AG04450 (cell line): ENCODE data around the gene SPRY1. TPM values are rescaled to one million over a fixed set of nuclear protein-coding genes. Genes with fewer than 3 reads are reported as not detected.

Experiments
- CTCF ChIA-PET: fragments of 300-600, 350-600 bp; formaldehyde crosslinking; extraction: SDS; loops from one replicate; lab custom pipeline; 2022; ENCODE audit warnings: antibody characterized with exemption, inconsistent platforms; lab: Charles Lee
- POLR2A ChIA-PET: fragments of 350-600 bp; formaldehyde crosslinking; extraction: SDS; loops from one replicate; lab custom pipeline; 2021; ENCODE audit warnings: antibody characterized with exemption, inconsistent platforms; lab: Yijun Ruan, JAX
- DNase-seq: peaks from one replicate; pipeline ENCODE4 v3.0.0-alpha.2; 2011; ENCODE audit warnings: low read depth, low spot score
- H3K27ac ChIP-seq: one replicate; pipeline ENCODE4 v1.5.1; 2012; ENCODE audit warnings: low read depth, low read length, control low read depth
- H3K27me3 ChIP-seq: one replicate; pipeline ENCODE4 v1.6.0; 2012; ENCODE audit warnings: low read length; ENCODE audit not compliant: control insufficient read depth, insufficient read depth
- H3K4me3 ChIP-seq: 2 replicates; pipeline ENCODE4 v1.5.1; 2011; ENCODE audit warnings: mild to moderate bottlenecking, low read depth, low read length, control low read depth
- H3K9me3 ChIP-seq: 2 replicates; pipeline ENCODE4 v1.5.1; 2012; ENCODE audit warnings: low read length; ENCODE audit not compliant: control insufficient read depth, insufficient read depth
- polyA plus RNA-seq: library from polyadenylated mRNA; depleted of rRNA; stranded (reverse); fragments of >200 nt; gene quantifications from 2 replicates; pipeline ENCODE4 v1.2.3, GENCODE V29; 2011
- TF ChIP-seq, protein P1 (sequence below): IDR thresholded peaks from 2 replicates; pipeline ENCODE4 v1.5.1; 2011; ENCODE audit warnings: low read depth, low read length, control low read depth, inconsistent platforms

Gene SPRY1
- polyA plus RNA-seq, 1 experiment, result 6.6 TPM

DNA sequence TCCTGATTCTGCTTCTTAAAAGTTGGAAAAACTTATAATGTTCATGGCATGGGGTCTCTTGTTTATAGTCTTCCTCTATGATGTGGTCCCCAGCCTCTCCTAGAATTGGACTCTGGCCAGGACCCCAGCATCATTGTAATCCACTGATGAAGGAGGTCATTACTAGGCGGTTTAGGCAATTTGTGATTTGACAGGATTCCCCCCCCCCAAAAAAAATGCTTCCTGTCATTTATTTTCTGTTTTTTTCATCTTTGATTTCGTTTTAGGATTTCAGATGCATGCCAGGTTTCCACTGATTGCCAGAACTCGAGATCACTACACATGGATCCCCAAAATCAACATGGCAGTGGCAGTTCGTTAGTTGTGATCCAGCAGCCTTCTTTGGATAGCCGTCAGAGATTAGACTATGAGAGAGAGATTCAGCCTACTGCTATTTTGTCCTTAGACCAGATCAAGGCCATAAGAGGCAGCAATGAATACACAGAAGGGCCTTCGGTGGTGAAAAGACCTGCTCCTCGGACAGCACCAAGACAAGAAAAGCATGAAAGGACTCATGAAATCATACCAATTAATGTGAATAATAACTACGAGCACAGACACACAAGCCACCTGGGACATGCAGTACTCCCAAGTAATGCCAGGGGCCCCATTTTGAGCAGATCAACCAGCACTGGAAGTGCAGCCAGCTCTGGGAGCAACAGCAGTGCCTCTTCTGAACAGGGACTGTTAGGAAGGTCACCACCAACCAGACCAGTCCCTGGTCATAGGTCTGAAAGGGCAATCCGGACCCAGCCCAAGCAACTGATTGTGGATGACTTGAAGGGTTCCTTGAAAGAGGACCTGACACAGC is 4.9 kb downstream of the SPRY1 start:
- TF ChIP-seq, protein P1, sequence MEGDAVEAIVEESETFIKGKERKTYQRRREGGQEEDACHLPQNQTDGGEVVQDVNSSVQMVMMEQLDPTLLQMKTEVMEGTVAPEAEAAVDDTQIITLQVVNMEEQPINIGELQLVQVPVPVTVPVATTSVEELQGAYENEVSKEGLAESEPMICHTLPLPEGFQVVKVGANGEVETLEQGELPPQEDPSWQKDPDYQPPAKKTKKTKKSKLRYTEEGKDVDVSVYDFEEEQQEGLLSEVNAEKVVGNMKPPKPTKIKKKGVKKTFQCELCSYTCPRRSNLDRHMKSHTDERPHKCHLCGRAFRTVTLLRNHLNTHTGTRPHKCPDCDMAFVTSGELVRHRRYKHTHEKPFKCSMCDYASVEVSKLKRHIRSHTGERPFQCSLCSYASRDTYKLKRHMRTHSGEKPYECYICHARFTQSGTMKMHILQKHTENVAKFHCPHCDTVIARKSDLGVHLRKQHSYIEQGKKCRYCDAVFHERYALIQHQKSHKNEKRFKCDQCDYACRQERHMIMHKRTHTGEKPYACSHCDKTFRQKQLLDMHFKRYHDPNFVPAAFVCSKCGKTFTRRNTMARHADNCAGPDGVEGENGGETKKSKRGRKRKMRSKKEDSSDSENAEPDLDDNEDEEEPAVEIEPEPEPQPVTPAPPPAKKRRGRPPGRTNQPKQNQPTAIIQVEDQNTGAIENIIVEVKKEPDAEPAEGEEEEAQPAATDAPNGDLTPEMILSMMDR, result no peak
- no peak for DNase-seq
- Histone ChIP-seq H3K9me3 (no peaks in the 10 kb centered on the region), H3K4me3 (no peak overlapping the region), H3K27me3 (no peaks in the 10 kb centered on the region), H3K27ac (no peak overlapping the region)
- ChIA-PET CTCF (interaction anchor here (1.1 to 1.6 kb wide), 2 partner anchors 260 to 346 kb away, joined by 3 to 8 read pairs; no protein-coding TSS in a partner anchor), POLR2A (no interaction called here)

DNA sequence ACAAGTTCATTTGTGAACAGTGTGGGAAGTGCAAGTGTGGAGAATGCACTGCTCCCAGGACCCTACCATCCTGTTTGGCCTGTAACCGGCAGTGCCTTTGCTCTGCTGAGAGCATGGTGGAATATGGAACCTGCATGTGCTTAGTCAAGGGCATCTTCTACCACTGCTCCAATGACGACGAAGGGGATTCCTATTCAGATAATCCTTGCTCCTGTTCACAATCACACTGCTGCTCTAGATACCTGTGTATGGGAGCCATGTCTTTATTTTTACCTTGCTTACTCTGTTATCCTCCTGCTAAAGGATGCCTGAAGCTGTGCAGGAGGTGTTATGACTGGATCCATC is 5.5 kb downstream of the SPRY1 start:
- POLR2A ChIA-PET, result no interaction called here
- CTCF ChIA-PET, result no interaction called here
- Histone ChIP-seq H3K4me3 (no peak overlapping the region), H3K27me3 (no peaks in the 10 kb centered on the region), H3K9me3 (no peaks in the 10 kb centered on the region), H3K27ac (no peak overlapping the region)
- TF ChIP-seq, protein P1, result no peak
- DNase-seq, result no peak

DNA sequence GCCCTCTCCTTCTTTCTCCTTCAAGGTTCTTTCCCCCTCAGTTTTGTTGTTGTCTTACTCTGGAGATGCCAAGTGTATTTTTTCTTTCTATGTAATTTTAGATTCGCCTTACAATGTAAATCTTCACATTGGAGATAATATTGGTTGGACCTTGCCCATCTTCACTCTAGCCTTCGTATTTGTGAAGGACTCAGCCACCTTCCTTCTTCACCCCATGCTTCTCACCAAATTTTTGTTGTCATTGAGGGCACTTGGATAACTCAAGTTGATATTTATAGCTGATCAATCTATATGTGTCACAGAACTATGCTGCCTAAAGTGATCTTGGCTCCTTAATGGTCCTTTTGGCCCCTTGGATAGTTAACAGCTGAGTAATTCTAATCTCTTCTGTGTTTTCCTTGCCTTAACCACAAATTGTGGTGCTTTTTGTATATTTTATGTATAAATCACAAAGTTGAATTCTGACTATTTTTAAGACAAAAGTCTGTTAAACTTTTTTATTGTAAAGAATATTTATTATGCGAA is 6.5 kb downstream of the SPRY1 start:
- POLR2A ChIA-PET, result interaction anchor here (0.7 kb wide), 1 partner anchor 185 kb away, joined by 3 read pairs; no protein-coding TSS in a partner anchor
- no peak for DNase-seq
- TF ChIP-seq, protein P1, result no peak
- Histone ChIP-seq H3K4me3 (no peak overlapping the region), H3K27me3 (no peaks in the 10 kb centered on the region), H3K27ac (no peak overlapping the region), H3K9me3 (no peaks in the 10 kb centered on the region)
- CTCF ChIA-PET, result no interaction called here

DNA sequence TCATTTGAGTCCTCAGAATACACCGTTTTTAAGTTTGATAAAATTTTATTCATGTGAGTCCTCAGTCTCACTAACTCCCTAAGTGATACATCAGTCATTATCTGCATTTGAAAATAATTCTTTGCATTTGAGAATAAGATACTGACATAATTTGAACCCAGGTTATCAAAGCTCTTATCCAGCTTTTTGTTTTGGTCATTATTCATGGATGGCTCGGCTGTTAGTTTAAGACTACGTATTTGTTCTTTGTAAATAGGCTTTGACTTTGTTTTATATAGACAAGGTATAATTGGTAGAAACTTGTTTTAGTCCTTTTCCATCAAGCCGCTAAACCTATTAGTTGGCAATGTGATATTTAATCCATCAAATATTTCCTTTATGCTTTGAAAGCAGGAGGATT is 7.9 kb downstream of the SPRY1 start:
- DNase-seq, result no peak
- CTCF ChIA-PET, result interaction anchor here (0.9 kb wide), 1 partner anchor 302 kb away, joined by 3 read pairs; no protein-coding TSS in a partner anchor
- TF ChIP-seq, protein P1, result no peak
- POLR2A ChIA-PET, result no interaction called here
- no peaks in the 10 kb centered on the region for H3K9me3 ChIP-seq
- no peak overlapping the region for H3K27ac ChIP-seq
- H3K27me3 ChIP-seq, result no peaks in the 10 kb centered on the region
- H3K4me3 ChIP-seq, result no peak overlapping the region

DNA sequence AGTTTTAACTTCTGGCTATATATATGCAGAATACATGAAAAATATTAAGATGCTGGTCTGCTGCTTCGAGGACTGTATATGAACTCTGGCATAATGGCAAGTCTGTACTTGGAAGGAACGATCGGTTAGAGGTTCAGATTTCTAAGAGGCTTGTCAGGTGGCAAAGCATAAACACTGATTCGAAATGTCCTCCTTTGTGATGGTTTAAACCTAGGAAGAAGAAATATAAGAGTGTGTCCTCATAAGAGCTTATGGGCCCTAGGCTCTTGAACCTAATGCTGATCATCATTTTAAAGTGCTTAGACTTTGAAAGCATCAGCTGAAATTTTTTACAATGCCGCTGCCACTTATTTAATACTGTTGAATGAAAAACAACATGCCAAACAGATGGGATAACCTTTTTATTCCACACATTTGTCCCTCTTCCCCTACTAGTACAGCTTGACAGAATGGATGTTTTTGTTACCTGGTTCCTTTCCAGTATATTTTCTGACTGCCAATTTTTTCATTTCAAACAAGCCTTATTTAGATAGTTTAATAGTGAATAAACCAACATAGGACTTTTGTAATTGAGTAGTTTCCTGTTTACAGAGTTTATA is 8.8 kb downstream of the SPRY1 start:
- H3K4me3 ChIP-seq, result no peak overlapping the region
- ChIA-PET CTCF (no interaction called here), POLR2A (no interaction called here)
- DNase-seq, result no peak
- no peak overlapping the region for H3K27ac ChIP-seq
- H3K27me3 ChIP-seq, result no peaks in the 10 kb centered on the region
- no peaks in the 10 kb centered on the region for H3K9me3 ChIP-seq
- TF ChIP-seq, protein P1, result no peak
